WTC11 (cell line): ENCODE results near the gene CST8. TPM values are rescaled to one million over a fixed set of nuclear protein-coding genes. Genes with fewer than 3 reads are reported as not detected.
"Not testable (repeated sequence)": the region's sequence is repeated elsewhere in the genome, so short reads cannot be mapped to it uniquely, and the experiment has no call there.

ENCODE experiments used
- ATAC-seq: fragments of 200-7000 bp; cut with Tn5 transposase; 2 replicates; pipeline ENCODE4 v1.10.0; 2021; ENCODE audit warnings: mild to moderate bottlenecking, moderate library complexity
- CTCF ChIA-PET: fragments of 300-600 bp; sonication (Branson Sonifier 250); formaldehyde crosslinking; loops from one replicate; lab custom pipeline; 2021; ENCODE audit warnings: antibody characterized with exemption; lab: Charles Lee
- POLR2A ChIA-PET: fragments of 350-600 bp; sonication (Branson Sonifier 250); formaldehyde crosslinking; loops from one replicate; lab custom pipeline; 2021; ENCODE audit warnings: antibody characterized with exemption; lab: Charles Lee
- DNase-seq: peaks from one replicate; pipeline ENCODE4 v3.0.0; 2021; ENCODE audit warnings: low spot score
- H3K27ac Mint-ChIP-seq: 2 replicates; pipeline ENCODE4 v1.8.0; 2021; ENCODE audit warnings: mixed read lengths
- H3K27me3 Mint-ChIP-seq: 2 replicates; pipeline ENCODE4 v1.8.0; 2021; ENCODE audit warnings: low read depth, mild to moderate bottlenecking, moderate library complexity, mixed read lengths
- H3K36me3 Mint-ChIP-seq: 2 replicates; pipeline ENCODE4 v1.8.0; 2021; ENCODE audit warnings: mixed read lengths
- H3K4me1 Mint-ChIP-seq: 2 replicates; pipeline ENCODE4 v1.8.0; 2022; ENCODE audit warnings: mixed read lengths
- H3K4me3 Mint-ChIP-seq: 2 replicates; pipeline ENCODE4 v1.8.0; 2021; ENCODE audit warnings: mild to moderate bottlenecking, moderate library complexity, mixed read lengths
- H3K9me3 Mint-ChIP-seq: 2 replicates; pipeline ENCODE4 v1.8.0; 2021; ENCODE audit warnings: mixed read lengths
- AFF4 ChIP-seq: sonication (generic); formaldehyde crosslinking; IDR thresholded peaks from 2 replicates; pipeline ENCODE4 v1.8.1; 2023; ENCODE audit warnings: mild to moderate bottlenecking, missing genetic modification reagents, borderline replicate concordance
- ATF1 ChIP-seq: sonication (generic); formaldehyde crosslinking; IDR thresholded peaks from 2 replicates; pipeline ENCODE4 v1.8.1; 2023; ENCODE audit warnings: mild to moderate bottlenecking, moderate library complexity, missing genetic modification reagents
- CREM ChIP-seq: sonication (generic); formaldehyde crosslinking; IDR thresholded peaks from 2 replicates; pipeline ENCODE4 v1.8.1; 2022; ENCODE audit warnings: mild to moderate bottlenecking, missing genetic modification reagents, moderate library complexity
- ERG ChIP-seq: fragments of 250-450 bp; sonication (Bioruptor Pico); IDR thresholded peaks from 2 replicates; pipeline ENCODE4 v1.8.0; 2021; ENCODE audit warnings: mild to moderate bottlenecking
- ETV6 ChIP-seq: sonication (generic); formaldehyde crosslinking; IDR thresholded peaks from 2 replicates; pipeline ENCODE4 v1.8.1; 2022; ENCODE audit warnings: mild to moderate bottlenecking, missing genetic modification reagents
- FOXK1 ChIP-seq: sonication (generic); formaldehyde crosslinking; IDR thresholded peaks from 2 replicates; pipeline ENCODE4 v1.8.0; 2022; ENCODE audit warnings: mild to moderate bottlenecking, moderate library complexity, missing genetic modification reagents
- IRF1 ChIP-seq: sonication (generic); formaldehyde crosslinking; IDR thresholded peaks from 2 replicates; pipeline ENCODE4 v1.8.0; 2023; ENCODE audit warnings: missing genetic modification reagents
- JAZF1 ChIP-seq: fragments of 250-450 bp; sonication (Bioruptor Pico); IDR thresholded peaks from 2 replicates; pipeline ENCODE4 v1.9.0; 2021; ENCODE audit warnings: moderate library complexity, mild to moderate bottlenecking, inconsistent platforms
- KAT7 ChIP-seq: sonication (generic); formaldehyde crosslinking; IDR thresholded peaks from 2 replicates; pipeline ENCODE4 v1.8.1; 2023; ENCODE audit warnings: missing genetic modification reagents, mild to moderate bottlenecking, borderline replicate concordance
- MYBL2 ChIP-seq: sonication (generic); formaldehyde crosslinking; IDR thresholded peaks from 2 replicates; pipeline ENCODE4 v1.8.1; 2023; ENCODE audit warnings: mild to moderate bottlenecking, moderate library complexity, missing genetic modification reagents
- NFE2L1 ChIP-seq: sonication (generic); formaldehyde crosslinking; IDR thresholded peaks from 2 replicates; pipeline ENCODE4 v1.8.1; 2023; ENCODE audit warnings: missing genetic modification reagents
- NR3C1 ChIP-seq: sonication (generic); formaldehyde crosslinking; conservative IDR thresholded peaks from 2 replicates; pipeline ENCODE4 v1.8.1; 2023; ENCODE audit warnings: low read depth, mild to moderate bottlenecking, missing genetic modification reagents
- TEAD1 ChIP-seq: sonication (generic); formaldehyde crosslinking; IDR thresholded peaks from 2 replicates; pipeline ENCODE4 v1.8.0; 2022; ENCODE audit warnings: mild to moderate bottlenecking, missing genetic modification reagents
- USF1 ChIP-seq: sonication (generic); formaldehyde crosslinking; IDR thresholded peaks from 2 replicates; pipeline ENCODE4 v1.8.0; 2022; ENCODE audit warnings: mild to moderate bottlenecking, missing genetic modification reagents
- ZNF121 ChIP-seq: sonication (generic); formaldehyde crosslinking; IDR thresholded peaks from 2 replicates; pipeline ENCODE4 v1.8.0; 2023; ENCODE audit warnings: missing genetic modification reagents
- ZNF138 ChIP-seq: sonication (generic); formaldehyde crosslinking; conservative IDR thresholded peaks from 2 replicates; pipeline ENCODE4 v1.8.1; 2022; ENCODE audit warnings: mild to moderate bottlenecking, moderate library complexity, missing genetic modification reagents
- ZNF416 ChIP-seq: fragments of 250-450 bp; sonication (Bioruptor Pico); IDR thresholded peaks from 2 replicates; pipeline ENCODE4 v1.9.0; 2021; ENCODE audit warnings: mild to moderate bottlenecking, inconsistent platforms
- total RNA-seq: library from RNA; stranded (reverse); gene quantifications from 3 replicates; pipeline ENCODE4 v1.2.3, GENCODE V29; 2021

Gene CST8
- total RNA-seq, 1 experiment from 2014 or later, result not detected

GRCh38 chr20:23461180-23461579 is 29.7 kb upstream of the CST8 start (continued):
- TF ChIP-seq IRF1 (CRISPR knock-in tag), result no peak
- TF ChIP-seq NR3C1, result no peak
- TF ChIP-seq MYBL2 (CRISPR knock-in tag), result no peak
- TF ChIP-seq AFF4 (CRISPR knock-in tag), result no peak
- no peak for TF ChIP-seq CREM (CRISPR knock-in tag)
- no peak for TF ChIP-seq KAT7 (CRISPR knock-in tag)
- no peak for TF ChIP-seq ZNF416 (CRISPR knock-in tag)
- TF ChIP-seq JAZF1 (CRISPR knock-in tag), result no peak
- TF ChIP-seq ZNF138 (CRISPR knock-in tag), result no peak
- no peak for TF ChIP-seq ERG (CRISPR knock-in tag)
- TF ChIP-seq FOXK1 (CRISPR knock-in tag), result no peak
- TF ChIP-seq ATF1 (CRISPR knock-in tag), result no peak

GRCh38 chr20:23466961-23467360 is 24.0 kb upstream of the CST8 start:
- DNase-seq, ATAC-seq, CTCF ChIA-PET, H3K27ac Mint-ChIP-seq, POLR2A ChIA-PET, H3K4me3 Mint-ChIP-seq: not testable (repeated sequence)
- H3K27me3 Mint-ChIP-seq, result peaks cover 36% of the 10 kb centered on the region
- H3K9me3 Mint-ChIP-seq, result peaks cover 63% of the 10 kb centered on the region
- peaks cover 55% of the 10 kb centered on the region for H3K36me3 Mint-ChIP-seq
- peaks cover 33% of the 10 kb centered on the region for H3K4me1 Mint-ChIP-seq

GRCh38 chr20:23472306-23472705 is 18.6 kb upstream of the CST8 start:
- ATAC-seq, H3K27ac Mint-ChIP-seq, DNase-seq, POLR2A ChIA-PET, H3K4me3 Mint-ChIP-seq: not testable (repeated sequence)
- peaks cover 17% of the 10 kb centered on the region for H3K36me3 Mint-ChIP-seq
- H3K4me1 Mint-ChIP-seq, result peaks cover 62% of the 10 kb centered on the region
- H3K27me3 Mint-ChIP-seq, result peaks cover 54% of the 10 kb centered on the region
- CTCF ChIA-PET, result interaction anchor here (1.0 to 1.6 kb wide), 2 partner anchors 51 to 113 kb away, joined by 4 read pairs; partner anchors contain the start of gene NAPB
- H3K9me3 Mint-ChIP-seq, result peaks cover 12% of the 10 kb centered on the region

GRCh38 chr20:23473293-23473692 is 17.6 kb upstream of the CST8 start:
- peaks cover 60% of the 10 kb centered on the region for H3K4me1 Mint-ChIP-seq
- TF ChIP-seq AFF4 (CRISPR knock-in tag) (peak; percentile 52; the same call in 1 of the 2 replicates), ETV6 (0 out of 2 replicates have a peak, but pooled peaks have one; percentile 15), USF1 (CRISPR knock-in tag) (0 out of 2 replicates have a peak, but pooled peaks have one; percentile 33), TEAD1 (CRISPR knock-in tag) (peak; percentile 67; the same call in 1 of the 2 replicates), NFE2L1 (CRISPR knock-in tag) (0 out of 2 replicates have a peak, but pooled peaks have one; percentile 52), ZNF121 (CRISPR knock-in tag) (0 out of 2 replicates have a peak, but pooled peaks have one; percentile 19)
- TF ChIP-seq, all 79 proteins: peak for 6; not testable (repeated sequence) for 73
- H3K4me3 Mint-ChIP-seq, POLR2A ChIA-PET, H3K36me3 Mint-ChIP-seq, H3K9me3 Mint-ChIP-seq, DNase-seq: not testable (repeated sequence)
- ATAC-seq, result peak; percentile 93
- Mint-ChIP-seq H3K27ac (peak overlapping the region; percentile 81), H3K27me3 (peaks cover 54% of the 10 kb centered on the region)
- CTCF ChIA-PET, result interaction anchor here (1.0 to 1.6 kb wide), 3 partner anchors 52 to 123 kb away, joined by 3 to 4 read pairs (median 4); partner anchors contain the start of gene NAPB
